Measurements from ENCODE around the gene DNAJC3.
A peak's percentile ranks its signal among the peaks of the same experiment; 100 is the strongest.
"Not testable (repeated sequence)": the region's sequence is repeated elsewhere in the genome, so short reads cannot be mapped to it uniquely, and the experiment has no call there.

The DNAJC3 gene

GRCh38 chr13:95667235-95667634 is 9.7 kb upstream of the DNAJC3 start:
- H3K4me1 ChIP-seq (ENCODE audit: control insufficient read depth in 1 of 2, insufficient read depth in 2 of 2, low read length in 2 of 2); H3K27me3 ChIP-seq (ENCODE audit: control insufficient read depth in 1 of 2, insufficient read depth in 2 of 2, low read length in 2 of 2); H3K36me3 ChIP-seq (ENCODE audit: control insufficient read depth in 1 of 2, insufficient read depth in 2 of 2, low read length in 2 of 2); H3K27ac ChIP-seq (ENCODE audit: low read depth, low read length); H3K9ac ChIP-seq (ENCODE audit: low read depth in 1 of 2, low read length in 2 of 2); H3K4me3 ChIP-seq (ENCODE audit: low read depth in 1 of 2, low read length in 2 of 2): not testable (repeated sequence)
- H3K9me3 ChIP-seq (ENCODE audit: control insufficient read depth in 1 of 2, low read length in 2 of 2), result peaks cover 43 to 57% of the 10 kb centered on the region in 2 donors

DNA sequence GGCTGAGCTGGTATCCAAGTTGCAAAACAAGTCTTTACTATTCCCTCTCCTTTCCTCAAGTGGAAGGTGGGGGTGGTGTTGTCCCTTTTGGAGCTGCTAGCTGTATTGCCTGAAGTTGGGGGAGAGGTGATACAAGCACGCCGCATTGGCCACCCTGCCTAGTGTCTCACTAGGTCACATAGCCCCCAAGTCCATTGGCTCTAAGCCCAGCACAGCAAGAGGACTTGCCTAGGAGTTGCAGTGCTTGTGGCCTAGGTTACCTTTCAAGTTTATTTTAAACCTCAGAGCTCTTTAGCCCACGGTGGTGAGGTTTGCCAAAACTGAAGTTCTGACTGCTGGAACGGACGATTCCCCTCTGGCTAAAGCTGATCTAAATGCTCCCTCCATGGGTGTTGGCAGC is 5.3 kb upstream of the DNAJC3 start:
- Histone ChIP-seq H3K36me3 (ENCODE audit: control insufficient read depth in 1 of 2, insufficient read depth in 2 of 2, low read length in 2 of 2) (no peaks in the 10 kb centered on the region), H3K4me3 (ENCODE audit: low read depth in 1 of 2, low read length in 2 of 2) (no peak overlapping the region), H3K9me3 (ENCODE audit: control insufficient read depth in 1 of 2, low read length in 2 of 2) (peaks cover 31 to 49% of the 10 kb centered on the region in 2 donors), H3K9ac (ENCODE audit: low read depth in 1 of 2, low read length in 2 of 2) (no peak overlapping the region), H3K27me3 (ENCODE audit: control insufficient read depth in 1 of 2, insufficient read depth in 2 of 2, low read length in 2 of 2) (no peaks in the 10 kb centered on the region), H3K4me1 (ENCODE audit: control insufficient read depth in 1 of 2, insufficient read depth in 2 of 2, low read length in 2 of 2) (peaks cover 0 to 14% of the 10 kb centered on the region in 2 donors), H3K27ac (ENCODE audit: low read depth, low read length) (no peak overlapping the region)

DNA sequence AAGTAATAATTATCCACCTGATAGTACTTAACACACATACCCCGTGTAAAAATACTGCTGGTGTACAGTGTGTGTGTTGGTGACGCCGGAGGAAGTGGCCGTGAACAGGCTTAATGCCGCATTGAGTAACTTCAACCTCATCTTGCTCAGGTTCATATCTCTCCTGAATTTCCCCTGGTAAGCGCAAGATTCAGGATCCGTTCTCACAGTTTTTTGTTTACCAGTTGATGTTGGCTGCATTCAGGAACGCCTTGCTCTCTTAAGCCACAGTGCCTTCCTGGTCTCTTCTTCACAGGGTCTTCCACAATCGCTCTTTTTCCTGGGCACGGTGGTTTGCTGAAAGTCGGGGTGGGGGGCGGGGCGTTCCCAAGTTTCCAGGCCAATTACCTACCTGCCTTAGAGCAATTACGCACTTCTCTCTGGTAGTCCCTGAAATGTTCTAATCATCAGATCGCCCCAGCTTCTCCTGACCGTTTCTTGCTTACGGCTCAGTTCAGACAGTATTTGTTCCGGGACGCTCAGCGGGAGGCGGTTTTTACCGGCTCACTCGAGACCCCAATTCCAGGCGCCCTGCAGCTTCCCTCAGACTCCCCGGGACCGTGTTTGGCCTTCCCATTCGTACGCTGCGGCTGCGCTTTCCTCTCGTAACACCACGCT is 706 bp upstream of the DNAJC3 start:
- H3K36me3 ChIP-seq (ENCODE audit: control insufficient read depth in 1 of 2, insufficient read depth in 2 of 2, low read length in 2 of 2), result no peaks in the 10 kb centered on the region
- H3K9me3 ChIP-seq (ENCODE audit: control insufficient read depth in 1 of 2, low read length in 2 of 2), result peaks cover 6 to 9% of the 10 kb centered on the region in 2 donors
- peak overlapping the region; percentile 93 to 99 for H3K9ac ChIP-seq (ENCODE audit: low read depth in 1 of 2, low read length in 2 of 2)
- peaks cover 10 to 27% of the 10 kb centered on the region in 2 donors for H3K4me1 ChIP-seq (ENCODE audit: control insufficient read depth in 1 of 2, insufficient read depth in 2 of 2, low read length in 2 of 2)
- no peaks in the 10 kb centered on the region for H3K27me3 ChIP-seq (ENCODE audit: control insufficient read depth in 1 of 2, insufficient read depth in 2 of 2, low read length in 2 of 2)
- H3K4me3 ChIP-seq (ENCODE audit: low read depth in 1 of 2, low read length in 2 of 2), result peak overlapping the region; percentile 95
- peak overlapping the region; percentile 93 for H3K27ac ChIP-seq (ENCODE audit: low read depth, low read length)

DNA sequence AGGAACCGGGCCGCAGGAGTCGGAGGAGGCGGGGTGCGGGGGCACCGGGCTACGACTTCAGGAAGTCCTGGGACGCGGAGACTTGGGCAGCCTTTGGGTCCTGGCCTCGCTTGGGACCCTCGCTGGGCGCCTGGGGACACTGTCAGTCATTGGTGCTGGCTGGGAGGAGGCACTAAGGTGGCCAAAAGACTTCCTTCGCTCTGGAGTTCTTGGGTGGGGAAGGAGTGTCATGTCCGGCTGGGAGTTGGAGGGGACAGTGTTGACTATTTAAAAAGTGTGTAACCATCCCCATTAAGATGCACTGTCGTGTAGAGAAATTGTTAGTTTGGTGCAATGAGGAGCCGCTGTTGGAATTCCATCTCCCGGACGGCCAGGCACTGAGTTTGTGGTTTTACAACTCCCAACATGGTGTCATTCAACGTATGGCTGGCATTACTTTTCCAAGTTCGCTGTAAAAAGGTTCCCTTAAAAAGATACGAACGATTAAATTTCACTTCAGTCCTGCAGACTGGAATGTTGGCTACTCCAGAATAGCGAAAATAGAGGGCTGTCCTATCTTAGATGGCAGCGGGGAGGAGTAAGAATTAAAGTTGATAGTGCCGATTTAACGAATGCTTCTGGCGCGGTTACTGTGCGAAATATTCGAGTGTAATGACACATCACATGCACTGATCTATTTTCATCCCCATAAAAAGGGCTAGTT is 776 bp downstream of the DNAJC3 start:
- peak overlapping the region; percentile 90 to 100 for H3K4me3 ChIP-seq (ENCODE audit: low read depth in 1 of 2, low read length in 2 of 2)
- peaks cover 10 to 39% of the 10 kb centered on the region in 2 donors for H3K4me1 ChIP-seq (ENCODE audit: control insufficient read depth in 1 of 2, insufficient read depth in 2 of 2, low read length in 2 of 2)
- no peaks in the 10 kb centered on the region for H3K27me3 ChIP-seq (ENCODE audit: control insufficient read depth in 1 of 2, insufficient read depth in 2 of 2, low read length in 2 of 2)
- H3K9ac ChIP-seq (ENCODE audit: low read depth in 1 of 2, low read length in 2 of 2), result peak overlapping the region; percentile 86 to 93
- peak overlapping the region; percentile 93 for H3K27ac ChIP-seq (ENCODE audit: low read depth, low read length)
- H3K9me3 ChIP-seq (ENCODE audit: control insufficient read depth in 1 of 2, low read length in 2 of 2), result no peaks in the 10 kb centered on the region
- H3K36me3 ChIP-seq (ENCODE audit: control insufficient read depth in 1 of 2, insufficient read depth in 2 of 2, low read length in 2 of 2), result no peaks in the 10 kb centered on the region

DNA sequence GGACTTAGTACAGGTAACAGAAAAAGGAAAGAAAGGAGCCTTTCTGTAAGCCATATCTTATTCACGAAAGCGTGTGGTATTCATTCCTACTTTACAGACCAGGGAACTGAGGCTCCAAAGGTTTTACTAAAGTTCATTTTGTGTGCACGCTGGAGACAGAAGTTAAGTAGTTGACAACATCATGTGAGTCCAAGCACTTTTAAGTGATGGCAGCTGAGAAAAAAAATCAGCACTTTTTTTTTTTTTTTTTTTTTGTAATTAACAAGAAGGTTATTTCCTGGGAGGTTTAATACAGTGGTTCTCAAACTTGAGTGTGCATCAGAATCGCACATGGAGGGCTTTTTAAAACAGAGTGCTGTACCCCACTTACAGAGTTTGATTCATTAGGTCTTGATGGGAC is 2.0 kb downstream of the DNAJC3 start:
- Histone ChIP-seq H3K27ac (ENCODE audit: low read depth, low read length) (no peak overlapping the region), H3K4me3 (ENCODE audit: low read depth in 1 of 2, low read length in 2 of 2) (peak overlapping the region; percentile 90 to 100), H3K9ac (ENCODE audit: low read depth in 1 of 2, low read length in 2 of 2) (no peak overlapping the region), H3K27me3 (ENCODE audit: control insufficient read depth in 1 of 2, insufficient read depth in 2 of 2, low read length in 2 of 2) (no peaks in the 10 kb centered on the region), H3K9me3 (ENCODE audit: control insufficient read depth in 1 of 2, low read length in 2 of 2) (no peaks in the 10 kb centered on the region), H3K4me1 (ENCODE audit: control insufficient read depth in 1 of 2, insufficient read depth in 2 of 2, low read length in 2 of 2) (peaks cover 10 to 33% of the 10 kb centered on the region in 2 donors), H3K36me3 (ENCODE audit: control insufficient read depth in 1 of 2, insufficient read depth in 2 of 2, low read length in 2 of 2) (no peaks in the 10 kb centered on the region)

GRCh38 chr13:95679722-95680121 is 2.8 kb downstream of the DNAJC3 start:
- Histone ChIP-seq H3K4me1 (ENCODE audit: control insufficient read depth in 1 of 2, insufficient read depth in 2 of 2, low read length in 2 of 2) (peaks cover 11 to 32% of the 10 kb centered on the region in 2 donors), H3K9ac (ENCODE audit: low read depth in 1 of 2, low read length in 2 of 2) (no peak overlapping the region), H3K4me3 (ENCODE audit: low read depth in 1 of 2, low read length in 2 of 2) (peak overlapping the region in 1 of 2 donors; percentile 90), H3K27me3 (ENCODE audit: control insufficient read depth in 1 of 2, insufficient read depth in 2 of 2, low read length in 2 of 2) (no peaks in the 10 kb centered on the region), H3K36me3 (ENCODE audit: control insufficient read depth in 1 of 2, insufficient read depth in 2 of 2, low read length in 2 of 2) (no peaks in the 10 kb centered on the region), H3K9me3 (ENCODE audit: control insufficient read depth in 1 of 2, low read length in 2 of 2) (no peaks in the 10 kb centered on the region), H3K27ac (ENCODE audit: low read depth, low read length) (no peak overlapping the region)

- Histone ChIP-seq H3K27me3 (ENCODE audit: control insufficient read depth in 1 of 2, insufficient read depth in 2 of 2, low read length in 2 of 2) (no peaks in the 10 kb centered on the region), H3K4me3 (ENCODE audit: low read depth in 1 of 2, low read length in 2 of 2) (no peak overlapping the region), H3K4me1 (ENCODE audit: control insufficient read depth in 1 of 2, insufficient read depth in 2 of 2, low read length in 2 of 2) (peaks cover 4 to 14% of the 10 kb centered on the region in 2 donors), H3K36me3 (ENCODE audit: control insufficient read depth in 1 of 2, insufficient read depth in 2 of 2, low read length in 2 of 2) (no peaks in the 10 kb centered on the region), H3K27ac (ENCODE audit: low read depth, low read length) (no peak overlapping the region), H3K9ac (ENCODE audit: low read depth in 1 of 2, low read length in 2 of 2) (no peak overlapping the region), H3K9me3 (ENCODE audit: control insufficient read depth in 1 of 2, low read length in 2 of 2) (peaks cover 0 to 2% of the 10 kb centered on the region in 2 donors)
Observed at GRCh38 chr13:95684418-95684817, 7.5 kb downstream of the DNAJC3 start.

DNA sequence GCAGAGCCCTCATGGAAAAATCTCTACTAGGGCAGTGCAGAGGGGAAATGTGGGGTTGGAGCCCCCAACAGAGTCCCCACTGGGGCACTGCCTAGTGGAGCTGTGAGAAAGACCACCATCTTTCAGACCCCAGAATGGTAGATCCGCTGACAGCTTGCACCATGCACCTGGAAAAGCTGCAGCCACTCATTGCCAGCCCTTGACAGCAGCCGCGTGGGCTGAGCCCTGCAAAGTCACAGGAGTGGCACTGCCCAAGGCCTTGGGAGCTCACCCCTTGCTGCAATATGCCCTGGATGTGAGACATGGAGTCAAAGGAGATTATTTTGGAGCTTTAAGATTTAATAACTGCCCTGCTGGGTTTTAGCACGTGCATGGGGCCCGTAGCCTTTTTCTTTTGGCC is 8.0 kb downstream of the DNAJC3 start:
- not testable (repeated sequence) for H3K27ac ChIP-seq (ENCODE audit: low read depth, low read length); H3K27me3 ChIP-seq (ENCODE audit: control insufficient read depth in 1 of 2, insufficient read depth in 2 of 2, low read length in 2 of 2); H3K9ac ChIP-seq (ENCODE audit: low read depth in 1 of 2, low read length in 2 of 2); H3K9me3 ChIP-seq (ENCODE audit: control insufficient read depth in 1 of 2, low read length in 2 of 2); H3K36me3 ChIP-seq (ENCODE audit: control insufficient read depth in 1 of 2, insufficient read depth in 2 of 2, low read length in 2 of 2); H3K4me3 ChIP-seq (ENCODE audit: low read depth in 1 of 2, low read length in 2 of 2)
- H3K4me1 ChIP-seq (ENCODE audit: control insufficient read depth in 1 of 2, insufficient read depth in 2 of 2, low read length in 2 of 2), result peaks cover 4 to 12% of the 10 kb centered on the region in 2 donors

GRCh38 chr13:95689582-95689926 is 12.6 kb downstream of the DNAJC3 start:
- Histone ChIP-seq H3K4me3 (ENCODE audit: low read depth in 1 of 2, low read length in 2 of 2) (no peak overlapping the region), H3K9me3 (ENCODE audit: control insufficient read depth in 1 of 2, low read length in 2 of 2) (peaks cover 0 to 2% of the 10 kb centered on the region in 2 donors), H3K27ac (ENCODE audit: low read depth, low read length) (no peak overlapping the region), H3K36me3 (ENCODE audit: control insufficient read depth in 1 of 2, insufficient read depth in 2 of 2, low read length in 2 of 2) (no peaks in the 10 kb centered on the region), H3K4me1 (ENCODE audit: control insufficient read depth in 1 of 2, insufficient read depth in 2 of 2, low read length in 2 of 2) (peaks cover 0 to 4% of the 10 kb centered on the region in 2 donors), H3K27me3 (ENCODE audit: control insufficient read depth in 1 of 2, insufficient read depth in 2 of 2, low read length in 2 of 2) (no peaks in the 10 kb centered on the region), H3K9ac (ENCODE audit: low read depth in 1 of 2, low read length in 2 of 2) (no peak overlapping the region)

GRCh38 chr13:95690986-95691385 is 14.0 kb downstream of the DNAJC3 start:
- not testable (repeated sequence) for H3K4me1 ChIP-seq (ENCODE audit: control insufficient read depth in 1 of 2, insufficient read depth in 2 of 2, low read length in 2 of 2); H3K9ac ChIP-seq (ENCODE audit: low read depth in 1 of 2, low read length in 2 of 2); H3K27ac ChIP-seq (ENCODE audit: low read depth, low read length); H3K36me3 ChIP-seq (ENCODE audit: control insufficient read depth in 1 of 2, insufficient read depth in 2 of 2, low read length in 2 of 2); H3K9me3 ChIP-seq (ENCODE audit: control insufficient read depth in 1 of 2, low read length in 2 of 2); H3K27me3 ChIP-seq (ENCODE audit: control insufficient read depth in 1 of 2, insufficient read depth in 2 of 2, low read length in 2 of 2); H3K4me3 ChIP-seq (ENCODE audit: low read depth in 1 of 2, low read length in 2 of 2)
